GM10248 (cell line): Measurements from ENCODE around the gene EVL.

ENCODE experiments used
- CTCF ChIA-PET: fragments of 300-600 bp; sonication (Branson Sonifier 250); formaldehyde crosslinking; extraction: SDS; loops from one replicate; lab custom pipeline; 2021; ENCODE audit warnings: antibody characterized with exemption; lab: Yijun Ruan, JAX
- POLR2A ChIA-PET: fragments of 350-650 bp; sonication (Branson Sonifier 250); formaldehyde crosslinking; extraction: SDS; loops from one replicate; lab custom pipeline; 2020; ENCODE audit warnings: antibody characterized with exemption; lab: Yijun Ruan, JAX
- DNase-seq: peaks from one replicate; pipeline ENCODE4 v3.0.0; 2012; ENCODE audit errors: extremely low spot score
- CTCF ChIP-seq: IDR thresholded peaks from 2 replicates; pipeline ENCODE4 v1.5.1; 2012; ENCODE audit warnings: mild to moderate bottlenecking, low read depth; ENCODE audit errors: extremely low read depth, missing control alignments, control extremely low read depth

The EVL gene

GRCh38 chr14:100145682-100146464, 80.7 kb downstream of the EVL start:
- ChIA-PET CTCF (interaction anchor here (1.4 to 2.7 kb wide), 3 partner anchors 10 to 47 kb away, joined by 5 to 12 read pairs (median 8); no protein-coding TSS in a partner anchor), POLR2A (no interaction called here)
- no peak for TF ChIP-seq CTCF
- DNase-seq, result no peak

GRCh38 chr14:100146531-100147091, 81.4 kb downstream of the EVL start:
- ChIA-PET CTCF (interaction anchor here (1.4 to 2.7 kb wide), 3 partner anchors 9 to 46 kb away, joined by 5 to 12 read pairs (median 8); no protein-coding TSS in a partner anchor), POLR2A (interaction anchor here (0.6 kb wide), 1 partner anchor 75 kb away, joined by 3 read pairs; no protein-coding TSS in a partner anchor)
- no peak for DNase-seq
- TF ChIP-seq CTCF, result peak; percentile 17

GRCh38 chr14:100147181-100147631, 82.0 kb downstream of the EVL start:
- peak; percentile 47 for DNase-seq
- POLR2A ChIA-PET, result interaction anchor here (0.6 kb wide), 1 partner anchor 74 kb away, joined by 3 read pairs; no protein-coding TSS in a partner anchor
- TF ChIP-seq CTCF, result no peak
- CTCF ChIA-PET, result interaction anchor here (1.8 to 2.7 kb wide), 2 partner anchors 9 to 46 kb away, joined by 8 to 12 read pairs; no protein-coding TSS in a partner anchor

- POLR2A ChIA-PET, result no interaction called here
- TF ChIP-seq CTCF, result no peak
- CTCF ChIA-PET, result interaction anchor here (2.7 kb wide), 1 partner anchor 8 kb away, joined by 12 read pairs; no protein-coding TSS in a partner anchor
- no peak for DNase-seq
Observed at GRCh38 chr14:100147691-100148464, 82.7 kb downstream of the EVL start.

GRCh38 chr14:100148837-100149731, 83.9 kb downstream of the EVL start:
- no peak for DNase-seq
- ChIA-PET CTCF (interaction anchor here (1.6 kb wide), 1 partner anchor 44 kb away, joined by 7 read pairs; no protein-coding TSS in a partner anchor), POLR2A (no interaction called here)
- TF ChIP-seq CTCF, result no peak
